ENCODE results near the gene INPP5K.

DNA sequence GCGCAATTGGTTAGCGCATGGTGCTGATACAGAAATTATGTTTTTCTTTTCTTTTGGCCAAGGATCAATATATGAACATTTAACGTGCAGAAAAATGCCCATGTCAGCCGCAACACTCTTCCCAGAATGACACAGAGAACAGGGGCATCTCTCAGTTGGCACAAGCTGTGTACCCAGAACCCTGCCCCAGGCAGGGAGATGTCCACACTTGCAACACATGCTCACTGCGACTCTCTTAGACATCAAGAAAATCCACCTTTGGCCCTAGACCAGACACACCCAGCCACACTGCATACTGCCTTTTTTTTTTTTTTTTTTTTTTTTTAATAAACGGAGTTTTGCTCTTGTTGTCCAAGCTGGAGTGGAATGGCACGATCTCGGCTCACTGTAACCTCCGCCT is 29.2 kb upstream of the INPP5K start:
- TF ChIP-seq NFYB (IDR thresholded peaks at IDR 0.05; ENCODE audit: insufficient read depth, low read depth, low read length) (no peak), POLR2A (IDR thresholded peaks at IDR 0.05; ENCODE audit: low read depth, low read length) (no peak), NR2C2 (IDR thresholded peaks at IDR 0.05; ENCODE audit: borderline replicate concordance, control insufficient read depth, insufficient read length, low read depth) (no peak), RCOR1 (conservative IDR thresholded peaks at IDR 0.05; ENCODE audit: low read depth, low read length) (no peak), EZH2 (IDR thresholded peaks at IDR 0.05; ENCODE audit: borderline replicate concordance, control insufficient read depth, low read depth, low read length) (no peak), HCFC1 (IDR thresholded peaks at IDR 0.05; ENCODE audit: low read length) (no peak), SP1 (IDR thresholded peaks at IDR 0.05; ENCODE audit: low read depth, low read length) (no peak), ZZZ3 (IDR thresholded peaks at IDR 0.05; ENCODE audit: control insufficient read depth, insufficient read length, low read depth) (no peak), CREB1 (IDR thresholded peaks at IDR 0.05; ENCODE audit: low read depth) (no peak)
